Neuronal stem cell (in vitro differentiated cells): ENCODE results near the gene CDHR1.
"Not testable (repeated sequence)": the region's sequence is repeated elsewhere in the genome, so short reads cannot be mapped to it uniquely, and the experiment has no call there.

Experiments used
- DNase-seq: peaks from one replicate; pipeline ENCODE4 v3.0.0-alpha.2; 2013; ENCODE audit warnings: low spot score
- H2AFZ ChIP-seq: one replicate; pipeline ENCODE4 v1.6.1; 2013; ENCODE audit warnings: mild to moderate bottlenecking, low read length, inconsistent platforms
- H2AK5ac ChIP-seq: 2 replicates; pipeline ENCODE4 v1.6.1; 2013; ENCODE audit warnings: low read depth, mild to moderate bottlenecking, inconsistent platforms, low read length, moderate library complexity, mixed read lengths
- H2BK120ac ChIP-seq: 2 replicates; pipeline ENCODE4 v1.6.1; 2013; ENCODE audit warnings: low read depth, mild to moderate bottlenecking, inconsistent platforms, low read length, moderate library complexity, mixed read lengths
- H2BK12ac ChIP-seq: one replicate; pipeline ENCODE4 v1.6.1; 2013; ENCODE audit warnings: low read length, inconsistent platforms
- H2BK15ac ChIP-seq: 2 replicates; pipeline ENCODE4 v1.6.1; 2013; ENCODE audit warnings: mild to moderate bottlenecking, low read length, inconsistent platforms, mixed read lengths
- H2BK5ac ChIP-seq: one replicate; pipeline ENCODE4 v1.6.1; 2013; ENCODE audit warnings: inconsistent platforms, mild to moderate bottlenecking, low read length, moderate library complexity
- H3K14ac ChIP-seq: one replicate; pipeline ENCODE4 v1.6.1; 2013; ENCODE audit warnings: low read length, inconsistent platforms
- H3K18ac ChIP-seq: 2 replicates; pipeline ENCODE4 v1.6.1; 2013; ENCODE audit warnings: low read length, inconsistent platforms
- H3K23ac ChIP-seq: 2 replicates; pipeline ENCODE4 v1.6.1; 2013; ENCODE audit warnings: low read depth, mild to moderate bottlenecking, mixed read lengths, low read length, inconsistent platforms; ENCODE audit not compliant: poor library complexity
- H3K27ac ChIP-seq: replicated peaks from 3 replicates; pipeline ENCODE4 v1.5.1; 2013; ENCODE audit warnings: low read length, inconsistent platforms
- H3K27me3 ChIP-seq, 3 experiments: 2 replicates each; pipeline ENCODE4 v1.6.1; 2013; ENCODE audit warnings: low read length in 3 of 3, mild to moderate bottlenecking in 2 of 3, inconsistent platforms in 1 of 3, low read depth in 1 of 3, mixed read lengths in 1 of 3, moderate library complexity in 1 of 3; ENCODE audit not compliant: control insufficient read depth in 3 of 3, insufficient read depth in 3 of 3
- H3K36me3 ChIP-seq, 2 donors: replicated peaks in 1 of 2; 2 replicates each; pipeline ENCODE4 v1.6.1; 2013; ENCODE audit warnings: low read length in 2 of 2; ENCODE audit not compliant: control insufficient read depth in 2 of 2, insufficient read depth in 2 of 2
- H3K4ac ChIP-seq: 2 replicates; pipeline ENCODE4 v1.6.1; 2013; ENCODE audit warnings: inconsistent platforms, mild to moderate bottlenecking, low read length, moderate library complexity
- H3K4me1 ChIP-seq, 2 donors: 1 replicate in 1 of 2; 2 replicates in 1 of 2; pipeline ENCODE4 v1.6.1; 2013; ENCODE audit warnings: low read length in 2 of 2, low read depth in 1 of 2; ENCODE audit not compliant: control insufficient read depth in 2 of 2, insufficient read depth in 1 of 2
- H3K4me2 ChIP-seq: one replicate; pipeline ENCODE4 v1.6.1; 2013; ENCODE audit warnings: mild to moderate bottlenecking, low read length, inconsistent platforms; ENCODE audit not compliant: insufficient read depth, poor library complexity, severe bottlenecking
- H3K4me3 ChIP-seq, 2 donors: 2 replicates each; pipeline ENCODE4 v1.5.1; 2013; ENCODE audit warnings: low read length in 2 of 2, mild to moderate bottlenecking in 2 of 2, inconsistent platforms in 1 of 2, moderate library complexity in 1 of 2
- H3K79me1 ChIP-seq: one replicate; pipeline ENCODE4 v1.6.1; 2013; ENCODE audit warnings: low read depth, mild to moderate bottlenecking, inconsistent platforms, low read length, moderate library complexity
- H3K9ac ChIP-seq: one replicate; pipeline ENCODE4 v1.6.1; 2013; ENCODE audit warnings: mild to moderate bottlenecking, low read depth, low read length, inconsistent platforms; ENCODE audit not compliant: poor library complexity
- H3K9me3 ChIP-seq, 2 donors: replicated peaks in 1 of 2; 2 replicates each; pipeline versions ENCODE3 to v1.6.1; 2013; ENCODE audit warnings: low read length in 2 of 2, mild to moderate bottlenecking in 2 of 2, inconsistent platforms in 1 of 2, low read depth in 1 of 2, mixed read lengths in 1 of 2, moderate library complexity in 1 of 2; ENCODE audit not compliant: control insufficient read depth in 2 of 2, insufficient read depth in 1 of 2
- H4K8ac ChIP-seq: one replicate; pipeline ENCODE4 v1.6.1; 2013; ENCODE audit warnings: low read depth, mild to moderate bottlenecking, inconsistent platforms, low read length, moderate library complexity
- H4K91ac ChIP-seq: one replicate; pipeline ENCODE4 v1.6.1; 2013; ENCODE audit warnings: low read length, low read depth, mild to moderate bottlenecking, inconsistent platforms; ENCODE audit not compliant: poor library complexity
- WGBS, 2 donors: extraction: QIAGEN DNeasy Blood & Tissue Kit; methylation state at CpG; one replicate each; pipeline ENCODE4 v1.1.7; 2013; ENCODE audit warnings: missing lambda C conversion rate in 2 of 2, mixed read lengths in 1 of 2; ENCODE audit not compliant: insufficient read length in 2 of 2, insufficient replicate concordance in 1 of 2; ENCODE audit errors: extremely low coverage in 2 of 2; 5-methylcytosine and 5-hydroxymethylcytosine counted together

The CDHR1 gene

DNA sequence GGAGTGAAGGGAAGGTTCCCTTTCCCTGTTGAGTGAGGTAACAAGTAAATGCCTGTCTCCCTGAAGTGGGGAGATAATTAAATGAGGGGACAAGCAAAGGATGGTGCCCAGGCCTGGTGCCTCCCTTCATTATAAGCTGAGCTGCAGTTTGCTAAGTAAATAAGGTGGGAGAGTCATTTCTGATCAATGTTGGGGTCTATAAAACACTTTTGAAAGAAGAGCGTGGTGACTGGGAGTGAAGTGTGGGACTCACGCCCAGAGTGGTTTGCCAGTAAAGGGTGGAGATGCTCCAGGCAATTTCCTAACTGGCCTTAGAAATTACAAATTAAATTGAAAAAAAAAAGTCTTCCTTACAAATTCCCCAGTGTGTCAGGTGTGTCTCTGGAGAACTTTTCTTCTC, 30.3 kb upstream of the CDHR1 start:
- no peaks in the 10 kb centered on the region for H3K27me3 ChIP-seq
- H2BK5ac ChIP-seq = no peak overlapping the region
- no peaks in the 10 kb centered on the region for H3K79me1 ChIP-seq
- H3K27ac ChIP-seq = no peak overlapping the region
- H3K4me1 ChIP-seq = peaks cover 0 to 2% of the 10 kb centered on the region in 2 donors
- no peak overlapping the region for H2BK12ac ChIP-seq
- no peak overlapping the region for H3K23ac ChIP-seq
- no peak overlapping the region for H2BK15ac ChIP-seq
- no peaks in the 10 kb centered on the region for H3K36me3 ChIP-seq
- no peak for DNase-seq
- H4K8ac ChIP-seq = no peak overlapping the region
- WGBS, 2 donors = no CpG with 5 or more reads among the region's 2 CpGs
- no peak overlapping the region for H4K91ac ChIP-seq
- no peak overlapping the region for H2BK120ac ChIP-seq
- no peak overlapping the region for H3K18ac ChIP-seq
- no peak overlapping the region for H2AK5ac ChIP-seq
- no peak overlapping the region for H3K4me2 ChIP-seq
- H3K4ac ChIP-seq = no peak overlapping the region
- no peaks in the 10 kb centered on the region for H3K9me3 ChIP-seq
- no peak overlapping the region for H3K9ac ChIP-seq
- H3K14ac ChIP-seq = no peak overlapping the region
- H3K4me3 ChIP-seq = no peak overlapping the region
- no peak overlapping the region for H2AFZ ChIP-seq

- no peak overlapping the region for H2BK120ac ChIP-seq
- no peak overlapping the region for H4K8ac ChIP-seq
- H3K79me1 ChIP-seq = no peaks in the 10 kb centered on the region
- H3K4me2 ChIP-seq = no peak overlapping the region
- H3K18ac ChIP-seq = no peak overlapping the region
- no peak overlapping the region for H3K23ac ChIP-seq
- no peaks in the 10 kb centered on the region for H3K9me3 ChIP-seq
- no peaks in the 10 kb centered on the region for H3K27me3 ChIP-seq
- no peak overlapping the region for H2AFZ ChIP-seq
- no peak overlapping the region for H4K91ac ChIP-seq
- H3K4me1 ChIP-seq = no peaks in the 10 kb centered on the region
- no peak overlapping the region for H2BK5ac ChIP-seq
- no peak overlapping the region for H3K27ac ChIP-seq
- H3K4ac ChIP-seq = no peak overlapping the region
- no peak for DNase-seq
- H3K4me3 ChIP-seq = no peak overlapping the region
- no peak overlapping the region for H2BK15ac ChIP-seq
- H3K14ac ChIP-seq = no peak overlapping the region
- WGBS, 2 donors = no CpG with 5 or more reads among the region's 2 CpGs
- H2BK12ac ChIP-seq = no peak overlapping the region
- no peak overlapping the region for H3K9ac ChIP-seq
- H3K36me3 ChIP-seq = no peaks in the 10 kb centered on the region
- no peak overlapping the region for H2AK5ac ChIP-seq
Observed at GRCh38 chr10:84164442-84164841, 29.9 kb upstream of the CDHR1 start.

- Histone ChIP-seq H2BK12ac (no peak overlapping the region), H3K9ac (no peak overlapping the region), H3K4me1 (peaks cover 0 to 3% of the 10 kb centered on the region in 2 donors), H3K18ac (no peak overlapping the region), H3K14ac (no peak overlapping the region), H2BK120ac (no peak overlapping the region), H3K23ac (no peak overlapping the region), H3K27ac (no peak overlapping the region), H3K4me2 (no peak overlapping the region), H2BK5ac (no peak overlapping the region), H3K36me3 (no peaks in the 10 kb centered on the region), H4K8ac (no peak overlapping the region), H3K27me3 (no peaks in the 10 kb centered on the region), H3K4ac (no peak overlapping the region), H3K9me3 (no peaks in the 10 kb centered on the region), H2AK5ac (no peak overlapping the region), H3K4me3 (no peak overlapping the region), H4K91ac (no peak overlapping the region), H2BK15ac (no peak overlapping the region), H3K79me1 (no peaks in the 10 kb centered on the region), H2AFZ (no peak overlapping the region)
- no CpG with 5 or more reads among the region's 4 CpGs for WGBS, 2 donors
- no peak for DNase-seq
Observed at GRCh38 chr10:84166620-84167288, 27.6 kb upstream of the CDHR1 start.

GRCh38 chr10:84167289-84167653, 27.1 kb upstream of the CDHR1 start:
- H3K4me1 ChIP-seq, H3K27me3 ChIP-seq, H3K9me3 ChIP-seq, H3K36me3 ChIP-seq, H2BK15ac ChIP-seq, H3K23ac ChIP-seq, H3K9ac ChIP-seq, DNase-seq, H2AFZ ChIP-seq, H2BK12ac ChIP-seq, H3K14ac ChIP-seq, H2BK120ac ChIP-seq, H3K18ac ChIP-seq, H2BK5ac ChIP-seq, H4K91ac ChIP-seq, H3K79me1 ChIP-seq, H3K27ac ChIP-seq, H2AK5ac ChIP-seq, H3K4me2 ChIP-seq, H3K4ac ChIP-seq, H4K8ac ChIP-seq, H3K4me3 ChIP-seq: not testable (repeated sequence)
- WGBS, 2 donors = no CpG with 5 or more reads among the region's 2 CpGs
